Uterus (tissue), 2 donors: ENCODE results near the gene ALOX5AP.

Experiments used
- POLR2A ChIP-seq, 2 donors: fragments of 450-650 bp; IDR thresholded peaks; one replicate each; pipeline ENCODE4 v1.6.1; 2016; ENCODE audit warnings: antibody characterized with exemption in 2 of 2, mild to moderate bottlenecking in 1 of 2, moderate library complexity in 1 of 2
- TF ChIP-seq, protein P1 (sequence below), 4 experiments: fragments of 200-600 bp in 2 of 4; fragments of 450-650 bp in 2 of 4; sonication (generic) in 2 of 4; IDR thresholded peaks; one replicate each; pipeline ENCODE4 v1.5.1; 2016 to 2019; ENCODE audit warnings: antibody characterized with exemption in 4 of 4, mild to moderate bottlenecking in 2 of 4, moderate library complexity in 1 of 4

DNA sequence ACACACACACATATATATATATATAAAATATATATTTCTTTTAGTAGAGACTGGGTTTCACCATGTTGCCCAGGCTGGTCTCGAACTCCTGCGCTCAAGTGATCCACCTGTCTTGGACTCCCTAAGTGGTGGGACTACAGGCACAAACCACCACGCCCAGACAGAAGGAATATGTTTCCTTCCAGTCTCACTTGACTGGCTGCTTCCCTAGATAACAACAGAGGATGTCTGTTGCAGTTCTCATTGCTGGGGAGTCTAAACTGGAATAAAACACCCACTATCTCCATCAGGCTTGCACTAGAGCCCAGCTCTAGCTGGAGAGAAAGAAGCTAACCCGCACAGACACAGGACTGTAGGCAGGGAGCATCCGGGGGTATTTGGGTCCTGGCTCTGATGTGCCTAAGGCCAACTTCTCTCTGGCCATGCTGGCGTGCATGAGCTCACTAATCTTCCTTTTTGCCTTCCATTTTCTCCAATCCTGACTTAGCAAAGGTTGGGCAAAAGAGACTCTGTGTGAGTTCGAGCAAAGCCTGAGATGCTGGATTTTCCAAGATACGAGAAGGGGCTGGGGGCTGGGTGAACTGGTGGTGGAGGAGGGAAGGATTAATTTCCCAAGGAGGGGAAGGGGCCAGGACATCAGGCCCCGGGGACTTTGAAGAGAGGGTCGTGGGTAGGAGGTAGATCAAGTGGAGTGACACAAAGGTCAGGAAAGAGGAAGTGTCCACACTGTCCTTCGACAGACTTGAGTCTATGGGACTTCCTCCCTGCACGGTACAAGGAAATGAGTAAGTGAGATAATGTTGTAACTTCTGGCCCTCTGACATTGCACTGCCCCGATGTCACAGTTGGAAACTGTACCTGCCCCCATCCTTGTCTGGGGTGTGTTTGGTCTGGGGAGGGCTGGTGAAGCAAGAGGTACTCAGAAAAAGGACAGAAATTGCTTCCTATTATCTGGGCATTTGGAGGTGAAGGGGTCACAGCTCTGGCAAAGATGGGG is 22.5 kb upstream of the ALOX5AP start:
- TF ChIP-seq, protein P1, sequence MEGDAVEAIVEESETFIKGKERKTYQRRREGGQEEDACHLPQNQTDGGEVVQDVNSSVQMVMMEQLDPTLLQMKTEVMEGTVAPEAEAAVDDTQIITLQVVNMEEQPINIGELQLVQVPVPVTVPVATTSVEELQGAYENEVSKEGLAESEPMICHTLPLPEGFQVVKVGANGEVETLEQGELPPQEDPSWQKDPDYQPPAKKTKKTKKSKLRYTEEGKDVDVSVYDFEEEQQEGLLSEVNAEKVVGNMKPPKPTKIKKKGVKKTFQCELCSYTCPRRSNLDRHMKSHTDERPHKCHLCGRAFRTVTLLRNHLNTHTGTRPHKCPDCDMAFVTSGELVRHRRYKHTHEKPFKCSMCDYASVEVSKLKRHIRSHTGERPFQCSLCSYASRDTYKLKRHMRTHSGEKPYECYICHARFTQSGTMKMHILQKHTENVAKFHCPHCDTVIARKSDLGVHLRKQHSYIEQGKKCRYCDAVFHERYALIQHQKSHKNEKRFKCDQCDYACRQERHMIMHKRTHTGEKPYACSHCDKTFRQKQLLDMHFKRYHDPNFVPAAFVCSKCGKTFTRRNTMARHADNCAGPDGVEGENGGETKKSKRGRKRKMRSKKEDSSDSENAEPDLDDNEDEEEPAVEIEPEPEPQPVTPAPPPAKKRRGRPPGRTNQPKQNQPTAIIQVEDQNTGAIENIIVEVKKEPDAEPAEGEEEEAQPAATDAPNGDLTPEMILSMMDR (IDR thresholded peaks at IDR 0.05), result no peak
- TF ChIP-seq POLR2A (IDR thresholded peaks at IDR 0.05), result no peak
